Right kidney (tissue), 1 donor: Measurements from ENCODE around the gene EDNRA.

Experiments
- DNase-seq: peaks from one replicate; pipeline ENCODE4 v3.0.0-alpha.2; 2016

Gene EDNRA

GRCh38 chr4:147494301-147494700 lies 13.4 kb downstream of the EDNRA start:
- DNase-seq, result no peak

GRCh38 chr4:147496500-147496899 lies 15.6 kb downstream of the EDNRA start:
- DNase-seq, result no peak

GRCh38 chr4:147498031-147498660 lies 17.2 kb downstream of the EDNRA start:
- DNase-seq, result no peak

- no peak for DNase-seq
These were observed 27.4 kb downstream of the EDNRA start for GRCh38 chr4:147508346-147508745.

GRCh38 chr4:147509386-147509785 lies 28.5 kb downstream of the EDNRA start:
- DNase-seq, result no peak

- no peak for DNase-seq
These were observed 30.2 kb downstream of the EDNRA start for GRCh38 chr4:147510962-147511668.

- DNase-seq, result no peak
These were observed 32.2 kb downstream of the EDNRA start for GRCh38 chr4:147513091-147513490.

- no peak for DNase-seq
These were observed 33.1 kb downstream of the EDNRA start for GRCh38 chr4:147513952-147514351.

- DNase-seq, result no peak
These were observed 34.5 kb downstream of the EDNRA start for GRCh38 chr4:147515220-147515936.

- DNase-seq, result no peak
These were observed 35.2 kb downstream of the EDNRA start for GRCh38 chr4:147516133-147516532.

GRCh38 chr4:147518086-147518485 lies 37.2 kb downstream of the EDNRA start:
- no peak for DNase-seq

GRCh38 chr4:147518846-147519767 lies 38.2 kb downstream of the EDNRA start:
- no peak for DNase-seq

GRCh38 chr4:147524601-147525000 lies 43.7 kb downstream of the EDNRA start:
- DNase-seq, result no peak

GRCh38 chr4:147525494-147526271 lies 44.8 kb downstream of the EDNRA start:
- no peak for DNase-seq

- no peak for DNase-seq
These were observed 45.4 kb downstream of the EDNRA start for GRCh38 chr4:147526272-147526654.

- no peak for DNase-seq
These were observed 47.2 kb downstream of the EDNRA start for GRCh38 chr4:147528054-147528453.

GRCh38 chr4:147530134-147530533 lies 49.2 kb downstream of the EDNRA start:
- DNase-seq, result no peak

- no peak for DNase-seq
These were observed 49.8 kb downstream of the EDNRA start for GRCh38 chr4:147530723-147531122.

- no peak for DNase-seq
These were observed 52.0 kb downstream of the EDNRA start for GRCh38 chr4:147532896-147533295.

GRCh38 chr4:147533331-147533730 lies 52.4 kb downstream of the EDNRA start:
- DNase-seq, result no peak

- DNase-seq, result no peak
These were observed 54.2 kb downstream of the EDNRA start for GRCh38 chr4:147535124-147535523.

GRCh38 chr4:147538711-147539110 lies 57.8 kb downstream of the EDNRA start:
- no peak for DNase-seq
